ENCODE measurements around the gene POLRMT.

The POLRMT gene

DNA sequence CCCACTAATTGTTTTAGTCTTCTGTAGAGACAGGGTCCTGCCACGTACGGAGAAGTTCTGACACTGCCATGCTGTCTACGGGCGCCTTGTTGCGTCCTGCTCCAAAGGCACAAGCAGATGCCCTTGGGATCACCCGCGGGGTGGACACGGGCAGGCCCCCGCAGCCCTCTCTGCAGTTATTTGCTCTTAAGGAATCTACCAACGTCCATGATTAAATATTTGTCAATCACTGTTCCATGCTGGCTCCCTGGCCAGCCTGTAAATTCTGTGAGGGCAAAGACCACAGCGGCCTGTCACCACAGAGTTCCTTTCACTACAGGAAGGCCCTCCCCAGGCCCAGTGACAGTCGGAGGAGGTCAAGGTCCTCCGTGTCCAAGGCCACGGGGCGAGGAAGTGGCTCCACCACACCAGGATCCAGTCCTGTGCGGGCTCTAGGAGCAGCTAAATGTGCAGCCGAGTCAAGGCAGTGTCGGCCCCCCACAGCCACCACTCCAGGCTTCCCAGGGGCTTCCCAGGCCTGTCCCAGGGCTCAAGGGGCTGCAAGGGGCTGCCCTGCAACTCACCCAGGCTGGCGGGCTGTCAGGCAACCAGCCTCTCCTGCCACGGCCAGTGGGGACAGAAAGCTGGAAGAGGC is 27.6 kb upstream of the POLRMT start:
- TF ChIP-seq FOXA1 (IDR thresholded peaks at IDR 0.05) (no peak), BHLHE40 (IDR thresholded peaks at IDR 0.05; ENCODE audit: borderline replicate concordance) (no peak), LEF1 (IDR thresholded peaks at IDR 0.05; ENCODE audit: borderline replicate concordance) (no peak), FOXM1 (IDR thresholded peaks at IDR 0.05; ENCODE audit: borderline replicate concordance) (no peak), ZNF384 (IDR thresholded peaks at IDR 0.05) (no peak), NFRKB (IDR thresholded peaks at IDR 0.05) (no peak), SUZ12 (IDR thresholded peaks at IDR 0.05) (no peak), ARNT (IDR thresholded peaks at IDR 0.05) (no peak), L3MBTL2 (conservative IDR thresholded peaks at IDR 0.05) (no peak), SP1 (IDR thresholded peaks at IDR 0.05) (no peak)
- TF ChIP-seq, protein P1, sequence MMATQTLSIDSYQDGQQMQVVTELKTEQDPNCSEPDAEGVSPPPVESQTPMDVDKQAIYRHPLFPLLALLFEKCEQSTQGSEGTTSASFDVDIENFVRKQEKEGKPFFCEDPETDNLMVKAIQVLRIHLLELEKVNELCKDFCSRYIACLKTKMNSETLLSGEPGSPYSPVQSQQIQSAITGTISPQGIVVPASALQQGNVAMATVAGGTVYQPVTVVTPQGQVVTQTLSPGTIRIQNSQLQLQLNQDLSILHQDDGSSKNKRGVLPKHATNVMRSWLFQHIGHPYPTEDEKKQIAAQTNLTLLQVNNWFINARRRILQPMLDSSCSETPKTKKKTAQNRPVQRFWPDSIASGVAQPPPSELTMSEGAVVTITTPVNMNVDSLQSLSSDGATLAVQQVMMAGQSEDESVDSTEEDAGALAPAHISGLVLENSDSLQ (IDR thresholded peaks at IDR 0.05) = no peak
- ChIA-PET POLR2A (interaction anchor here (1.0 kb wide), 1 partner anchor 18 kb away, joined by 3 read pairs; no protein-coding TSS in a partner anchor), CTCF (no interaction called here)
- DNase-seq (ENCODE audit: extremely low spot score) = no peak

DNA sequence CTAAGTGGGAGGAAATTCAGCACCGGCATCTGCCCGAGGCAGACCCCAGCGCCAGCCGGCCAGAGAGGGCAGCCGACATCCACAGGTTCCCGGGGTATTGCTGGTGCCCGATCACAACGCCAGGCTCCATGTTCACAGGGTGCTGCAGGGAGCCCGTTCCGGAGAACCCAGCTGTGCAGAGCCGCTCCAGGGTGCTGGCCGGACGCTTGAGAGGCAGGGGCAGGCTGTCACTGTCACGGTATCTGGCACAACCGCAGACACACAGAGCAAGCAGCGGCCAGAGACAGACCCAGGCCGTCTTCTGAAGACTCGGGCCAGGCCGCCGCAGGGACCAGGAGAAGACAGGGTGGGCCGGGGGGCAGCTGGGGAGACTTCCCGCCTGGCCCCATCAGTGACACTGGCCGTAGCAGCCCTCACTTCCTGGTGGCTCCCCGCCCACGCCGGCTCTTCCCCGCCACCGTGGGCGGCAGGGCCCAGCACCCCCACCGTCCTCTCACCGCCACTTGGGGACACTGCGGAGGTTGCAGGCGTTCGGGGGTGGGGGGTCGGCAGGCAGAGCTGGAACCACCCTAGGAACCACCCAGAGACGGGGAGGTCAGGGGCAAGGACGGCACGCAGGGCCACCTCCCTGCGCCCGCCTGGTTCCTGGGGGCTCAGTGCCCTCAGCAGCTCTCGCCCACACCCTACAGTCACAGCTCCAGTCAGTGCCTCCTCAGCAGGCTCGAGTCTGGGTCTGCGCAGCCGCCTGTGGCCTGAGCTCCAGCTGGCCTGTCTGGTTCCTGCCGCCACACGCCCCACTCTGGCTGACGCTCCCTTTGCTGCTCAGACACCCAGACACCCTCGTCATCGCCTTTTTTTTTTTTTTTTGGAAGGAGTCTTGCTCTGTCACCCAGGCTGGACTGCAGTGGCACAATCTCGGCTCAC is 25.8 kb upstream of the POLRMT start:
- CTCF ChIA-PET = no interaction called here

DNA sequence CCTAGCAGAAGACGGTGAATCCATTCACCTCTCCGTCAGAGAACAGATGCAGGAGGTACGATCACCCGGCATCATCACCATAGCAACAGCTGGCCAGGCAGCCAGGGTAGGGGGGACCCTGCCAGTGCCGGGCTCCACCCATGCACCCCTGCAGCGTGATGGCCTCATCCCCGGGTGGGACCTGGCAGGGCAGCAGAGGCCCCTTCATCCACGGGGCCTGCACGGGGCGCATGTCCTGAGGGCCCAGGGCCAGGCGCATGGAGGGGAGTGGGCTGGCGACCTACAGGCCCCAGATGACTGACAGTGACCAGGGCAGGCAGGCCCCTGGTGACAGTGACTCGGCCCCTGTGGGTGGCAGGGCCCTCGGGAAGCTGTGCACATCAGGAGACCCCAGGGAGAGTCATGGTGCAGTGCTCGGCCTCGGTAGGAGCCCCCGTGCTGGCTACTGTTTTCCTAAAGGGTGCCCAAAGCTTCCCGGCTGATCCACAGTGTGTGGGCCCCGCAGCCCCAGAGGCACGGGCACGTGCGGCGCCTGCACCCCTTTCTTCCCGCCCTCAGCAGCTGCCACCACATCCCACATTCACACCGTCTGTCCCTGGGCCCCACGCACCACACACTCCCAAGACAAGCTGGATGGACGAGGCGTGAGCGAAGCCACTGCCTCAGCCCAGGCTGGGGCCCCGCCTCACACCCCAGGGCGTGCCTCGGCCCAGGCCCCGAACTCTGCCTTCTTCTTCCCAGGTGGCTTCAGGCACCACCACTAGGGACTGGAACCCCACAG is 24.9 kb upstream of the POLRMT start:
- ChIA-PET CTCF (no interaction called here), POLR2A (no interaction called here)
- no peak for TF ChIP-seq ELF4 (IDR thresholded peaks at IDR 0.05)
- TF ChIP-seq TARDBP (IDR thresholded peaks at IDR 0.05) = no peak
- TF ChIP-seq ARNT (IDR thresholded peaks at IDR 0.05) = no peak
- no peak for TF ChIP-seq HDGF (IDR thresholded peaks at IDR 0.05; ENCODE audit: borderline replicate concordance)
- no peak for TF ChIP-seq FOXM1 (IDR thresholded peaks at IDR 0.05; ENCODE audit: borderline replicate concordance)
- no peak for TF ChIP-seq CTBP1 (IDR thresholded peaks at IDR 0.05; ENCODE audit: borderline replicate concordance)
- TF ChIP-seq, protein P1 (IDR thresholded peaks at IDR 0.05) = no peak
- no peak for TF ChIP-seq ZNF384 (IDR thresholded peaks at IDR 0.05)
- no peak for TF ChIP-seq FOXK2 (IDR thresholded peaks at IDR 0.05)
- TF ChIP-seq SP1 (IDR thresholded peaks at IDR 0.05) = no peak
- no peak for TF ChIP-seq FOXA1 (IDR thresholded peaks at IDR 0.05)
- no peak for TF ChIP-seq SUZ12 (IDR thresholded peaks at IDR 0.05)
- TF ChIP-seq L3MBTL2 (conservative IDR thresholded peaks at IDR 0.05) = no peak
- no peak for DNase-seq (ENCODE audit: extremely low spot score)

More for the DNA sequence above, 25.8 kb upstream of the POLRMT start:
- POLR2A ChIA-PET = no interaction called here
- no peak for DNase-seq (ENCODE audit: extremely low spot score)
- TF ChIP-seq ARNT (IDR thresholded peaks at IDR 0.05) = no peak
- TF ChIP-seq, protein P1 (IDR thresholded peaks at IDR 0.05) = no peak
- TF ChIP-seq HDGF (IDR thresholded peaks at IDR 0.05; ENCODE audit: borderline replicate concordance) = no peak
- no peak for TF ChIP-seq LEF1 (IDR thresholded peaks at IDR 0.05; ENCODE audit: borderline replicate concordance)
- TF ChIP-seq SUZ12 (IDR thresholded peaks at IDR 0.05) = no peak
- TF ChIP-seq FOXM1 (IDR thresholded peaks at IDR 0.05; ENCODE audit: borderline replicate concordance) = no peak
- no peak for TF ChIP-seq FOXA1 (IDR thresholded peaks at IDR 0.05)
- TF ChIP-seq TARDBP (IDR thresholded peaks at IDR 0.05) = no peak
- TF ChIP-seq ZNF384 (IDR thresholded peaks at IDR 0.05) = no peak
- no peak for TF ChIP-seq SP1 (IDR thresholded peaks at IDR 0.05)
- TF ChIP-seq FOXK2 (IDR thresholded peaks at IDR 0.05) = no peak
- no peak for TF ChIP-seq BHLHE40 (IDR thresholded peaks at IDR 0.05; ENCODE audit: borderline replicate concordance)
- no peak for TF ChIP-seq NFRKB (IDR thresholded peaks at IDR 0.05)
- no peak for TF ChIP-seq L3MBTL2 (conservative IDR thresholded peaks at IDR 0.05)
- no peak for TF ChIP-seq ELF4 (IDR thresholded peaks at IDR 0.05)
- TF ChIP-seq CTBP1 (IDR thresholded peaks at IDR 0.05; ENCODE audit: borderline replicate concordance) = no peak

DNA sequence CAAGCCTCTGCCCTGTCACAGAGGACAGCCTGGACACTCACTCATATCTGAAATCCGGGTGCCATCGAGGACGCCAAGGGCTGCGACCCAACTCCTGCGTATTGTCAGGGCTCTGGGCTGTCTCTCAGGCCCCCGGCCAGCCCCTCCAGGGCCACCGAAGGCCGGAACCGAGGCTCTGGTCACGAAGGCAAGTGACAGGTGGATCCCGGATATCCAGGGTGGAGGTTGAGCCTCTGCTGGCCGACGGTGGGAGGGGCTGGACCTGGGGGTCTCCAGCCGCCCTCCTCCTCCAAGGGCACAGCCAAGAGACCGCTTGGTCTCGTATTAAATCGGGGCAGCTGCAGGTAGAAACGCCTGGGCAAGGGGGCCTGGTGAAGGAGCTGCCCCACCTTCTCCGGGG is 24.3 kb upstream of the POLRMT start:
- no peak for DNase-seq (ENCODE audit: extremely low spot score)
- CTCF ChIA-PET = no interaction called here
- TF ChIP-seq FOXK2 (IDR thresholded peaks at IDR 0.05) = no peak
- no peak for TF ChIP-seq NFRKB (IDR thresholded peaks at IDR 0.05)
- TF ChIP-seq FOXM1 (IDR thresholded peaks at IDR 0.05; ENCODE audit: borderline replicate concordance) = no peak
- TF ChIP-seq ZNF384 (IDR thresholded peaks at IDR 0.05) = no peak
- TF ChIP-seq ELF4 (IDR thresholded peaks at IDR 0.05) = no peak
- no peak for TF ChIP-seq BHLHE40 (IDR thresholded peaks at IDR 0.05; ENCODE audit: borderline replicate concordance)
- TF ChIP-seq, protein P1 (IDR thresholded peaks at IDR 0.05) = no peak
- TF ChIP-seq HDGF (IDR thresholded peaks at IDR 0.05; ENCODE audit: borderline replicate concordance) = no peak
- TF ChIP-seq FOXA1 (IDR thresholded peaks at IDR 0.05) = no peak
- no peak for TF ChIP-seq SP1 (IDR thresholded peaks at IDR 0.05)
- TF ChIP-seq SUZ12 (IDR thresholded peaks at IDR 0.05) = no peak
- TF ChIP-seq LEF1 (IDR thresholded peaks at IDR 0.05; ENCODE audit: borderline replicate concordance) = no peak
- POLR2A ChIA-PET = no interaction called here

All from HEK293T (cell line).